Subcutaneous adipose tissue (tissue), 4 donors: ENCODE measurements around the gene MYOM1. TPM values are rescaled to one million over a fixed set of nuclear protein-coding genes. Genes with fewer than 3 reads are reported as not detected.

Experiments
- total RNA-seq, 4 donors: library from RNA; depleted of rRNA; stranded (reverse); fragments of >200 nt; gene quantifications; one replicate each; pipeline ENCODE4 v1.1.0, GENCODE V29; 2016
- TF ChIP-seq, protein P1 (sequence below): fragments of 450-650 bp; IDR thresholded peaks from one replicate; pipeline ENCODE4 v1.5.1; 2016; ENCODE audit warnings: low read depth, mild to moderate bottlenecking, control low read depth, antibody characterized with exemption, moderate library complexity

MYOM1 gene
- total RNA-seq, 4 donors from 2014 or later, result 3.7 to 14.1 (median 6.6) TPM

DNA sequence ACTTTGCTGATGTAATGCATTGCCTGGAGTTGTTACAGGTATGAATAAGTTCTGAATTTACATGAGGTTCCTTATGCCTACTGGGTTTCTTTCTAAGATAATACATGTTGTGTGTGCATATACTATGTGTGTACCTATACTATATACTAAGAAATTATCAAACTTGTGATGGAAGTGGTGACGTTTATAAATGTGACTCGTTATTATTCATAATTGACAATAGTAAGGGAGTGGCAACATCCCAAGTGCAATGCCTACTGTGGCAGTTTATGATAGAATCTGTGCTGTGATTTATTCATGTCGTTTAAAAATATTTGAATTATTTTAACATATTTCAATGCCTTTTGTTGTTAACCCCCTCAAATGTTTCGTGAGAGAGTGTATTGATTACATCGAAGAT is 29.9 kb downstream of the MYOM1 start:
- TF ChIP-seq, protein P1, sequence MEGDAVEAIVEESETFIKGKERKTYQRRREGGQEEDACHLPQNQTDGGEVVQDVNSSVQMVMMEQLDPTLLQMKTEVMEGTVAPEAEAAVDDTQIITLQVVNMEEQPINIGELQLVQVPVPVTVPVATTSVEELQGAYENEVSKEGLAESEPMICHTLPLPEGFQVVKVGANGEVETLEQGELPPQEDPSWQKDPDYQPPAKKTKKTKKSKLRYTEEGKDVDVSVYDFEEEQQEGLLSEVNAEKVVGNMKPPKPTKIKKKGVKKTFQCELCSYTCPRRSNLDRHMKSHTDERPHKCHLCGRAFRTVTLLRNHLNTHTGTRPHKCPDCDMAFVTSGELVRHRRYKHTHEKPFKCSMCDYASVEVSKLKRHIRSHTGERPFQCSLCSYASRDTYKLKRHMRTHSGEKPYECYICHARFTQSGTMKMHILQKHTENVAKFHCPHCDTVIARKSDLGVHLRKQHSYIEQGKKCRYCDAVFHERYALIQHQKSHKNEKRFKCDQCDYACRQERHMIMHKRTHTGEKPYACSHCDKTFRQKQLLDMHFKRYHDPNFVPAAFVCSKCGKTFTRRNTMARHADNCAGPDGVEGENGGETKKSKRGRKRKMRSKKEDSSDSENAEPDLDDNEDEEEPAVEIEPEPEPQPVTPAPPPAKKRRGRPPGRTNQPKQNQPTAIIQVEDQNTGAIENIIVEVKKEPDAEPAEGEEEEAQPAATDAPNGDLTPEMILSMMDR, result no peak

DNA sequence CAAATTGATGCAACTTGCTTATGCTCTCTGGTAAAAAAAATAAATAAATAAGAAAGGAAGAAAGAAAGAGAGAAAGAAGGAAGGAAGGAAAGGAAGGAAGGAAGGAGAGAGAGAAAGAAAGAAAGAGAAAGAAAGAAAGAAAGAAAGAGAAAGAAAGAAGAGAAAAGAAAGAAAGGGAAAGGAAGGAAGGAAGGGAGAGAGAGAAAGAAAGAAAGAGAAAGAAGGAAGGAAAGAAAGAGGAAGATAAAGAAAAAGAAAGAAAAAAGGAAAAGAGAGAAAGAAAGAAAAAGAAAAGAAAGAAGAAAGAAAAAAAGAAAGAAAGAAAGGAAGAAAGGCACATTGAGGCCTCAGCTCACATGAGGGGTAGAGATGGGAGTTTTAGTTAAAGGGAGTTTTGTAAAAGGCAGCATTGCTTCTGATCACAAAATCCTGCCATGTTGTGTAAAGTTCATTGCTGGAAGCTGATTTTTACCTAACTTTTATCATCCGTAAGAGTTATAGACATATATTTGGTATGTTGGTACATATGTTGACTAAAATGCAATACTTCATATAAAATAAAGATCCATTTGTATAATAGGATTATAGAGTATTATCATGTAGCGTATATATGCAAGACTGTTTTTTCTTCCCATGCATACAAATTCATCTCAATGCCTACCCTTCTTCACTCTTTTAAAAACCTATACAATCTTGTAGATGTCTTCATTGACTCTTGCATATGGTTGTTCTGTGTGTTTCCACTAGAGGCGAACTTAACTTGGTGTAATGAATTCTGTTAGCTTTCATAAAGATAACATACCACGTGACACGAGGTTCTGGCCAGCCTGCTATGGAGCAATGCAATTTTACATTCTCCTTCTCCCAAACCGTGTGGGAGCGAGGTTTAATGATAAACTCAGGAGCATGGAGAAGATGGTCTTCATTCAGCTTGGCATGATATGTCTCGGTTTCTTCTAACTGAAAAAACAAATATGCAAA is 32.8 kb downstream of the MYOM1 start:
- TF ChIP-seq, protein P1, result no peak

DNA sequence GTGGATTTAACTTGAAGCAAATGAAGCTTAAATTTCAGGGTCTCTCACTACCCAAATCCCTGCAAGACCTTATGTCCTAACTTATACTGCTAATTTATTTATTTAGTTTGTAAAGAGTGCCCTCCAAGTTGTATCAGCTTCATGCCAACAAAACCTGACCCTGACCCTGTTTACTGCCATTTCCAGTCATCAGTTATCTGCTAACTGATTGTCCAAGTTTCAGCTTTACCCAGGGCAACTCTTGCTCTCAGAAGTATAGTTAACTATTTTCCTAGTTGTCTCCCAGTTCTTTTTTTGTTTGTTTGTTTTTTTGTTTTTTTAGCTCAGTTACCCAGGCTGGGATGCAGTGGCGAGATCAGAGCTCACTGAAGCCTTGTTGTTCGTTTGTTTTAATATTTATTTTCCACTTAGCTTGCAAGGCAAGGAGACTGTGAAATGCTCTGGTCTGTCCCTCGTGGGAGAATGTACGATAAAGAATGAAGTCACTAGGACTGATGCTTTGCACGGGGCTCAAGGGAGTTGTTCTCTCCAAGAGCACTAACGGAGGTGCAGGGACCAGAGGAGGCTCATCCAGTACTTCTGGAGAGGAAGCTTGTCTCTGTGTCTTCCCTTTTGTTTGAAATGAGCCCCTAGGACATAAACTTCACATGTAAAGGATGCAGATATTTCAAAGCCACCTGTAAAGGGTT is 35.3 kb downstream of the MYOM1 start:
- TF ChIP-seq, protein P1, result no peak

DNA sequence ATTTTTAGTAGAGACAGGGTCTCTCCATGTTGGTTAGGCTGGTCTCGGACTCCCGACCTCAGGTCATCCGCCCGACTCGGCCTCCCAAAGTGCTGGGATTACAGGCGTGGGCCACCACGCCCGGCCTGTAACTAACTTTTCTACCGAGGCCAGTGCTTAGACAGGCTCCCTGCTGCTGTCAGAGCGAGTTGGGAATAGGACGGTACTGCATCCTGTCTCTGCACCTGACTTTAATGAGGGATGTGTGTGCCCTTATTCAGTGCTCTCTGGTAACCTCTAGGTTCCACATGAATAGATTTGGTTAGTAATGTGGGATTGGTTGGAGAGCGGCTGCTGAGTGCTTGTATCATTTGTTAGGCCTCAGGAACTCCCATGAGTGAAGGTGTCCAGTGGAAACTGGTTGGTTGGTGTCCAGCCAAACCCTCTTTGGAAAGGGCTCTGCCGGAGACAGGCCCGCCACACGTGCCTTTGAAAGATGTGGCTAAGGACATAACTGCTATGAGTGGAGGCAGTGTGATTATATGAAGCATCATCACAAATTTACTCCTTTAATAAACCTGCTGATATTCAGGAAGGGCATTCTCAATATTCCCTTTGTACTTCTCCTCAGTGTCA is 36.6 kb downstream of the MYOM1 start:
- TF ChIP-seq, protein P1, result no peak

DNA sequence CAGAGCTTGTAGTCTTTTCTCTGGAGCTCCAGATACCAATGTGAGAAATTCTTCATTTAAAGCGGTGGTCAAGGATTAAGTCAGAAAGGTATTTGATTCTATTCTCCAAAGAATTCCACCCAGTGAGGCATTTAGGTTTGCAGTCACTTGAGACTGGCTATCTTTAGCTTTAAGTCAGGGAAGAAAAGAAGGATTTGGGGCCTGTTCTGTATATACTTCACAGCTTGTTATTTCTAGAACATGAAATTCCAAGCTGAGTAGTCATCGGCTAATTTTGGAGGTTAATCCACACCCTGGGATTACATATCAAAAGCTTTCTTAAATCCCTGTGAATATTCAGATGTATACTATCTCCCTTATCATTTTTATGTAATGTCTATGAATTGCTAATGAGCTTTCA is 39.4 kb downstream of the MYOM1 start:
- TF ChIP-seq, protein P1, result no peak

DNA sequence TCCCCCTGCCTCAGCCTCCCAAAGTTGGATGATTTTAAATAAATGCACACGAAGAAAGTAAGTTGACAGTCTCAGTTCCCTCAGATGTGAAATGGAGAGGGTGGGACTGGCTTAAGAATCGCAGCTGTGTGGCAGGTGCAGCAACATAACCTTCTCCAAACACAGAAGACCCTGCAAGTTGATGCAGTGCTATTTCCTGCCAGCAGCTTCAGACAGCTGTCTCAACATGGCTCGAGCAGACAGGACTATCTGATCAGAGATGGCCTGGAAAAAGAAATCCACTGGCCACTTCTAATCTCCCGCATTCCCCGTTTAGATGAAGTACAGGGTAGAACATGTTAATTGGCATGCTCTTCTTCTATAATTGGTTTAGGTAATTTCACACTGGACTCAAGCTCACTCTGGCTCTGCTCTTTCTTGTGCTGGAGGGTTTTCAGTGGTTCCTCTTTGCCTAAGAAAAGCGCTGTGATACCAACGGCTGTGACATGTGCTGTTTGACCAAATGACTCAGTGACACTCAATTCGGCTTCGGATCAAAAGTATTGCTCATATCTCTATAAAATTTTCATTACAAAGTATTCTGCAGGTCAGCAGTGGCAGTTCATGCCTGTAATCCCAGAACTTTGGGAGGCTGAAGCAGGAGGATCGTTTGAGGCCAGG is 40.2 kb downstream of the MYOM1 start:
- TF ChIP-seq, protein P1, result no peak
